KBM-7 (cell line): ENCODE measurements around the gene TLNRD1.

Experiments used
- DNase-seq: peaks from one replicate; pipeline ENCODE4 v3.0.0-alpha.2; 2015
- in situ Hi-C: fragments of 300-500 bp; cut with MboI; formaldehyde crosslinking; loops from 2 replicates; pipeline ENCODE4 v1.14.3; 2020; ENCODE audit warnings: low sequenced_read_pairs, low pct_unique_long_range_greater_than_20kb, mixed read lengths

Gene TLNRD1

GRCh38 chr15:80998251-80998650 is 2.5 kb upstream of the TLNRD1 start:
- in situ Hi-C loops = loop anchor here (10.0 kb wide), 1 partner anchor 267 kb away; no protein-coding TSS in a partner anchor
- DNase-seq = no peak

GRCh38 chr15:80999623-81000036 is 1.1 kb upstream of the TLNRD1 start:
- in situ Hi-C loops = loop anchor here (10.0 kb wide), 1 partner anchor 265 kb away; no protein-coding TSS in a partner anchor
- DNase-seq = peak; percentile 86

GRCh38 chr15:81000144-81000623 is 539 bp upstream of the TLNRD1 start:
- no peak for DNase-seq
- in situ Hi-C loops = no loop called here

GRCh38 chr15:81001152-81002008 is 657 bp downstream of the TLNRD1 start:
- DNase-seq = peak; percentile 66
- in situ Hi-C loops = no loop called here

GRCh38 chr15:81002009-81002330 is 1.2 kb downstream of the TLNRD1 start:
- in situ Hi-C loops = no loop called here
- no peak for DNase-seq

GRCh38 chr15:81002331-81003096 is 1.8 kb downstream of the TLNRD1 start:
- in situ Hi-C loops = no loop called here
- DNase-seq = no peak

GRCh38 chr15:81003097-81003350 is 2.3 kb downstream of the TLNRD1 start:
- DNase-seq = no peak
- in situ Hi-C loops = no loop called here

GRCh38 chr15:81006124-81006523 is 5.4 kb downstream of the TLNRD1 start:
- no peak for DNase-seq
- in situ Hi-C loops = no loop called here

- in situ Hi-C loops = no loop called here
- DNase-seq = no peak
These were observed 6.8 kb downstream of the TLNRD1 start for GRCh38 chr15:81007428-81008064.

GRCh38 chr15:81008312-81008711 is 7.6 kb downstream of the TLNRD1 start:
- DNase-seq = no peak

GRCh38 chr15:81010086-81010485 is 9.4 kb downstream of the TLNRD1 start:
- in situ Hi-C loops = no loop called here
- DNase-seq = no peak

More at GRCh38 chr15:81008312-81008711, 7.6 kb downstream of the TLNRD1 start:
- in situ Hi-C loops = no loop called here

GRCh38 chr15:81011593-81011992 is 10.9 kb downstream of the TLNRD1 start:
- in situ Hi-C loops = no loop called here
- DNase-seq = no peak

GRCh38 chr15:81012588-81012987 is 11.9 kb downstream of the TLNRD1 start:
- no peak for DNase-seq
- in situ Hi-C loops = no loop called here

GRCh38 chr15:81013396-81013929 is 12.7 kb downstream of the TLNRD1 start:
- DNase-seq = no peak
- in situ Hi-C loops = no loop called here

GRCh38 chr15:81014446-81015093 is 13.8 kb downstream of the TLNRD1 start:
- in situ Hi-C loops = no loop called here
- DNase-seq = no peak

GRCh38 chr15:81015621-81016488 is 15.1 kb downstream of the TLNRD1 start:
- in situ Hi-C loops = no loop called here
- DNase-seq = no peak

GRCh38 chr15:81016489-81017068 is 15.9 kb downstream of the TLNRD1 start:
- in situ Hi-C loops = no loop called here
- no peak for DNase-seq

- DNase-seq = no peak
These were observed 17.5 kb downstream of the TLNRD1 start for GRCh38 chr15:81018197-81018596.

More at GRCh38 chr15:81018197-81018596, 17.5 kb downstream of the TLNRD1 start:
- in situ Hi-C loops = no loop called here
